GM12874 (cell line): ENCODE results near the gene SLC2A10.

ENCODE experiments used
- TF ChIP-seq, protein P1 (sequence below): IDR thresholded peaks from 2 replicates; pipeline ENCODE4 v1.5.1; 2011; ENCODE audit warnings: low read depth, mild to moderate bottlenecking, control low read depth, low read length, moderate library complexity; ENCODE audit not compliant: insufficient read depth

The SLC2A10 gene

DNA sequence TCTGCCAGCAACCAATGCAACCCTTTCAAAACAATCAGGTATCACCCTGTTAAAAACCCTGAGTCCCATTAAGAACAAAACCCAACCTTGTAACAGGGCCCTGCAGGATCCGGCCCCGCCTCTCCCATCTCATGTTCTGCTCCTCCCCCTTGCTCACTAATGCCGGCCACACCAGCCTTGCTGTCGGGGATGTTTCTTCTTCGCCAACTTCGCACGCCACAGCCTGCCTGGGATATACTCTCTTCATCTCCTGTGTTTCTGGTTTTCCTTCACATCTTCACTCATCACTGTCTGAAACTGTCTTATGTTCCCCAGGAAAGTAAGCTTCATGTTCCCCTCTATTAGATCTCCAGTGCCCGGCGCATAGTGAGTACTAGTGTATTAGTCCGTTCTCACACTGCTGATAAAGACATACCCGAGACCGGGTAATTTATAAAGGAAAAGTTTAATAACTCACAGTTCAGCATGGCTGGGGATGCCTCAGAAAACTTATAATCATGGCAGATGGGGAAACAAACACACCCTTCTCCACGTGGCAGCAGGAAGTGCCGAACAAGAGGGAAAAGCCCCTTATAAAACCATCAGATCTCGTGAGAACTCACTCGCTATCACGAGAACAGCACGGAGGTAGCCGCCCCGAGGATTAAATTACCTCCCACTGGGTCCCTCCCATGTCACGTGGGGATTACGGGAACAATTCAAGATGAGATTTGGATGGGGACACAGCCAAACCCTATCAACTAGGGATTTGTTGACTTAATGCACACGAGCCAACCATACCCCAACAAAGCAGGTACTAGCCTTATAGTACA, 25.3 kb upstream of the SLC2A10 start:
- TF ChIP-seq, protein P1, sequence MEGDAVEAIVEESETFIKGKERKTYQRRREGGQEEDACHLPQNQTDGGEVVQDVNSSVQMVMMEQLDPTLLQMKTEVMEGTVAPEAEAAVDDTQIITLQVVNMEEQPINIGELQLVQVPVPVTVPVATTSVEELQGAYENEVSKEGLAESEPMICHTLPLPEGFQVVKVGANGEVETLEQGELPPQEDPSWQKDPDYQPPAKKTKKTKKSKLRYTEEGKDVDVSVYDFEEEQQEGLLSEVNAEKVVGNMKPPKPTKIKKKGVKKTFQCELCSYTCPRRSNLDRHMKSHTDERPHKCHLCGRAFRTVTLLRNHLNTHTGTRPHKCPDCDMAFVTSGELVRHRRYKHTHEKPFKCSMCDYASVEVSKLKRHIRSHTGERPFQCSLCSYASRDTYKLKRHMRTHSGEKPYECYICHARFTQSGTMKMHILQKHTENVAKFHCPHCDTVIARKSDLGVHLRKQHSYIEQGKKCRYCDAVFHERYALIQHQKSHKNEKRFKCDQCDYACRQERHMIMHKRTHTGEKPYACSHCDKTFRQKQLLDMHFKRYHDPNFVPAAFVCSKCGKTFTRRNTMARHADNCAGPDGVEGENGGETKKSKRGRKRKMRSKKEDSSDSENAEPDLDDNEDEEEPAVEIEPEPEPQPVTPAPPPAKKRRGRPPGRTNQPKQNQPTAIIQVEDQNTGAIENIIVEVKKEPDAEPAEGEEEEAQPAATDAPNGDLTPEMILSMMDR: no peak

DNA sequence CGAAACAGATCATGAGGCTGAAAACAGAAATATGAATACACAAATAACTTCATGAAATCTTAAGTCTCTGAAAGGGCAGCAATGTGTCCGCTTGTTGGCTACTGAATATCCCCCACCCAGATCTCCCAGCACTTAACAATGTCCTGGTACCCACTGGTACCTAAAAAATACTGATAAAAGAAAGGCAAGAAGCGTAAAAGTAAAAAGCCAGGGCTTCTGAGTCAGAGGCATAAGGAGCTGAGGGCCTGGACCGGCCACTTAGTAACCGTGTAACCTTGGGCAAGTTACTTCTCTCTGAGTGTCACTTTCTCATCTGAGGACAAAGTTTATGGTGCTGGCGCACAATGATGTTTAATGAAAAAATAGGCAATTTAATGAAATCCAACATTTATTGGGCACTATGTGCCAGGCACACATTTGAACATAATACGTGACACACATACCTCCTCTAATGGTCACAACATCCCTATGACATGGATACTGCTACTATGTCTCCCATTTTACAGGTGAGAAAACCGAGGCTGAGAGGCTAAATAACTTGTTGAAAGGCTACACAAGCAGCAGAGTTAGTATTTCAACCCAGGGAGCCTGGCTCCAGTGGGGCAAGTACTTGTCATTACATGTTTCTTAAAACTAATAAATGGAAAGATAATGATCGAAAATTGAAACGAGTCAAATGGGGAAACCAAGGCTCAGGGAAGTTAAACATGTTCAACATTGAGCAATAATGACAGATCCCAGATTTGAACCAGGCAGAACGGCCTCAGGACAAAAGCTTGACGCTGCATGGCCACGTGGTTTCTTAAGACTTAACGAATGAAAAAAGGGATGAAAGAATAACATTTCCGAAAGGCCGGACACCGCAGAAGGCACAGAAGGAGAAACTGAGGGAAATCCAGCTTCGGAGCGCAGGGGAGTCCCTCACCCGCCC, 21.0 kb upstream of the SLC2A10 start:
- TF ChIP-seq, protein P1: no peak

DNA sequence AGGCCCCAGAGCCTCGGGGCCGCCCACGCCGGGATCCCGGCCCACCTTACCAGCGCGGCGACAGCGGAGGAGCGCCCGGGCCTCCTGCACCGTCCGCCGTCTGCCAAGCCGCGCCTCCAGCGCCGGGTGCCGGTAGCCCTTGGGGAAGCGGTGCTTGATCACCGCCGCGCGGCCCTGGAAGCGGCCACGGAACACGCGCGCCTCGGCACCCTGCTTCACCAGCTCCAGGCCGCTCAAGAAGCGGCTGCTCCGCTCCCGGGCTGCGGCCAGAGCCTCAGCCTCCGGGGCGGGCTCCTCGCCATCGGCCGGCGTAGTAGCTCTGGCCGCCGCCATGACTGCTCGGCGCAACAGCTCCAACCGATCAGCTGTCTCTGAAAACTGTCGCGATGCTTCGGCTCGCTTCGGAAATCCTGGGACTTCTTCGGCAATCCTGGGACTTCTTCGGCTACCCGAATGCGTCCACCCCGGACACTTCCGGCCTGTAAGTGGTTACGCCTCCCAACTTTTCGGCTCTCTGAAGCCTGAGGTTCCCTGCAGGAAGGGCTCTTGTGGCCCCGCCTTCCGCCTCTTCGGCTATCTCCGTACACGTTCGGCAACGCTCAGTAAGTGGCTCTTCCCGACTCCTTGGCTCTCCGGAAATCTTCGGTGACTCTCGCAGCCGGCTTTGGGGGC, 20.2 kb upstream of the SLC2A10 start, which contains the start of gene TP53RK:
TP53RK (minus strand) TSS at position 363 of the 672 bp plus-strand sequence; CDS start at position 333, 30 bp downstream.
- TF ChIP-seq, protein P1: 0 out of 2 replicates have a peak, but pooled peaks have one; percentile 14

DNA sequence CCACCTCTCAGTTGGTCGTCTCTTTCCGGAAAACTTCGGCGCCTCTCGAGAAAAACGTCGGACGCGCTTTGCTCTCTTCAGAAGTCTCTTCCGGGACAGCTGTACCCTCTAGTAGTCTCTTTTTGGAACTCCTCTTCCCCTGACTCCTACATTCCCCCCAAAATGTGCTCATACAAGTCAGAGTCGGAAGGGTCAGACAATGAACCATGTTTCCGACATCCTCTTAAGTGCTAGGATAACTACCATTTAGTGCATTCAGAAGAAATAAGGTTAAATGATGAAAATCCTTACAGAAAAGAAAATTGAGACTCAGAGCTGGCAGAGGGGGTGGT, 19.7 kb upstream of the SLC2A10 start:
- TF ChIP-seq, protein P1: no peak

DNA sequence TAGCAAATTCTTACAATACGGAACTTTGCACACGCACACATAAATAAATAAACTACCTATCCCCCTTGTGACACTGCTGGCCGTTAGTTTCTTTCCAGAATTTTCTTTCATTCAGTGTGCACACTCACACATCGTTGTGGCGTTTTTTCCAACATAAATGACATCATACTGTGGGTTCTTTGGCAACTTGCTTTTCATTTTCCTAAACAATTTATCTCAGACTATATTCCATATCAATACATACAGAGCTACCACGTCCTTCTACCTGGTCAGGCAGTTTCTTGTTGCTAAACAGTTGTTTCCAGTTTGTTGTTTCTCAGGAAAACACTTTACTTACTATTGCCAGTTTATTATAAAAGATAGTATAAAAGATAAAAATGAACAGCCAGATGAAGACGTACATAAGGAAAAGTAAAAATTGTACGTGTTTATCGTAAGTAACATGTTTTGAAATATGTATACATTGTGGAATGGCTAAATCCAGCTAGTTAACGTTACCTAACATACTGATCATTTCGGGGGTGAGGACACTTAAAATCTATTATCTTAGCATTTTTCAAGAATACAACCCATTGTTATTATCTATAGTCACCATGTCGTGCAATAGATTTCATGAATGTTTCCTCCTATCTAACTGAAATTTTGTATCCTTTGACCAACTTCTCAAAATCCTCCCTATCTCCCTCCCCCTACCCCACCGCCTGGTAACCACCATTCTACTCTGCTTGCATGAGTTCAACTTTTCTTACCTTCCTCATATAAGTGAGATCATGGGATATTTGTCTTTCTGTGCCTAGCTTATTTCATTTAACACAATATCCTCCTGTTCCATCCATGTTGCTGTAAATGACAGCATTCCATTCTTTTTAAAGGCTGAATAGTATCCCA, 19.0 kb upstream of the SLC2A10 start:
- TF ChIP-seq, protein P1: no peak

DNA sequence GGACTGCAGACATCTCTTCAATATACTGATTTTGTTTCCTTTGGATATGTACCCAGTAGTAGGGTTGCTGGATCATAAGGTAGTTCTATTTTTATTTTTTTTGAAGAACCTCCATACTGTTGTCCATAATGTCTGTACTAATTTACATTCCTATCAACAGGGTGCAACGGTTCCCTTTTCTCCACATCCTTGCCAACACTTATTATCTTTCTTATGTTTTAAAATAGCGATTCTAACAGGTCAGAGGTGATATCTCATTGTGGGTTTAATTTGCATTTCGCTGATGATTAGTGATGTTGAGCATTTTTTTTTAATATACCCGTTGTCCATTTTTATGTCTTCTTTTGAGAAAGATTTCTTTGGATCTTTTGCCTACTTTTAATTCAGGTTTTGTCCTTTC, 18.3 kb upstream of the SLC2A10 start:
- TF ChIP-seq, protein P1: no peak
